GM21381 (cell line): ENCODE results near the gene RYR3.

Experiments used
- ATAC-seq: cut with Tn5 transposase; IDR thresholded peaks from one replicate; pipeline ENCODE4 v1.9.1; 2021; ENCODE audit warnings: mild to moderate bottlenecking, moderate library complexity; ENCODE audit not compliant: unreplicated experiment

The RYR3 gene

DNA sequence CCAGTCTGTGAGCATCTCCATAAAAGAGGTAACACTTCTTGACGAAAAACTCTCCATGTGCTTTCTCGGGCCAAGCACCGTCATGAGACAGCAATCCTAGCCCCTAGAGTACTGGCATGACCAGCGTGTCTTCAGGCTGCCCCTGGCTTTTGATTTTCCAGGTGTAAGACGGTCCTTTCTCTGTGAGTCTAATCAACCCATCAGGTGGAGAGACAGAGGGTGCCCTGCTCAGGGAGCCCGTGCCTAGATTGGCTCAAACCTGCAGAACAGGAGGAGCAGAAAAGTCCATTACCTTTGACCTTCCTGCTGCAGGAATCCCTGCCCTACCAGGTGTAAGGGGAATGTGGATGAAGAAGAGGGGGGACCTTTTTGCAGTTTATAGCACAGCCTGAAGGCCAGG is 548.1 kb downstream of the RYR3 start:
- no peak for ATAC-seq

GRCh38 chr15:33859992-33860545 is 549.3 kb downstream of the RYR3 start:
- no peak for ATAC-seq

- no peak for ATAC-seq
Observed at GRCh38 chr15:33860754-33861153, 550.0 kb downstream of the RYR3 start.

DNA sequence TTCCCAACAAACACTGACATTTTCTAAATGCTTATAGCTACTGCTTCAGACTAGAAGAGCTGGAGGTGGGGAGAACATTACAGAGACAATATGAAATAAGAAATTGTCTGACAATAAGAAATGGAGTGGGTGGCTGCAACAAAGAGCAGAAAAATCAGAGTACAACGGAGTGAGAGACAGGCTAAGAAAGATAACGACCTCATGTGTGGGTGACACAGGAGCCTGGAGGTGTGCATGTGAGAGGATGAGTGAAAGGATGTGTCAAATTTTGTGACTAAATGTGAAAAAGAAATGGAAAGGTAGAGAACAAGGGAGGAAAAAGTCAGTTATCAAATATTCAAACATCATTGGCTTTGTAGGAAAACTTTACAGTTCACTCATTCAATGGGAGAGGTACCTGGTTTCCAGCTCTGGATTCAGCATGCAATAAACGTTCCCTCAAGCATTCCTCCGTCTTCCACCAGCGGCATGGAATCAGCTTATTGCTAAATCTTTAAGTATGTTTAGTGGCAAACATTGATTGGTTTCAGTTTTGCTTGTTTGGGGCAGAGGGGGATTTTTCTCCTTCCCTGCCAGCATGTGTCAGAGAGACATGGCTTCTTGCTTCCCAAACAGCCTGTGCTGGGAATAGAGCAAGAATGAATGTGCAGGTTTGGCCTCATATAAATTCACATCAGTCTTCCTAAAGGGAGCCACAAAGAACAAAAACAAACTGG is 553.8 kb downstream of the RYR3 start:
- ATAC-seq, result no peak

GRCh38 chr15:33865416-33865815 is 554.6 kb downstream of the RYR3 start:
- no peak for ATAC-seq

GRCh38 chr15:33866101-33866737 is 555.5 kb downstream of the RYR3 start:
- ATAC-seq, result no peak

GRCh38 chr15:33871980-33872379 is 561.2 kb downstream of the RYR3 start:
- no peak for ATAC-seq

- ATAC-seq, result no peak
Observed at GRCh38 chr15:33872416-33873106, 561.8 kb downstream of the RYR3 start.

DNA sequence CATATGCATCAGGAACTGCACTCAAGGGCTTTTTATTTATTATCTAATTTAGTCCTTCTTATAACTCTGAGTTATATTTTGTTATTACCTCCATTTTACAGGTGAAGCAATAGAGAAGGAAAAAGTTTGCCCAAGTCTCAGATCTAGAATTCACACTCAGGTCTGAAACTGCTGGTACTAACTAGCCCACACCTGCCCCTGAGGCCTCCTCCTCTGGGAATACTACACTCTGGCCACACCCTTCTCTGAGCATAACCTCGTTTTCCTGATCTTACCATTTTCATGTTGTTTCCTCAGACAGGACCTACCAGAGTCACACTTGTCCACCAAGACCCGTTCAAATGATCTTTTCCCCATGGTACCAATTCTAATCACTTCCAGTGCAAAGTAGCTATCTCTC is 563.4 kb downstream of the RYR3 start:
- no peak for ATAC-seq

GRCh38 chr15:33882921-33883320 is 572.2 kb downstream of the RYR3 start:
- ATAC-seq, result no peak

DNA sequence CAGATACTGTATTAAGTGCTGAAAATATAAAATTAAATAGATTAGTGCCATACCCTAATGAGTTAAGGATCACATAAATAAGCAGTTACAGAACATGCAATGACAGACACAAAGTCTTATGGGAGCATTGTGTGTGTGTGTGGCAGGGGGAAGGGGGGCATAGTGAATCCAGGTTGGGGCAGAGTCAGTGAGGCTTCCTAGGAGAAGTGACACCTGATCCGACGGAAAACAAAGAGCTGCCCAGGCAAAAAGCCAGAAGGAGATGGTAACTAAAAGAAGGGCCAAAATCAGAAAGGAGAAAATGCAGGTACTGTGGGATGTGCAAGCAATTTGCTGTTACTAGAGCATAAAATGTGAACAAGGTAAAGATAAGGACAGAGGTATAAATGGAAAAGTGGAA is 577.4 kb downstream of the RYR3 start:
- no peak for ATAC-seq

- peak; percentile 60 for ATAC-seq
Observed at GRCh38 chr15:33894193-33894592, 583.4 kb downstream of the RYR3 start.

DNA sequence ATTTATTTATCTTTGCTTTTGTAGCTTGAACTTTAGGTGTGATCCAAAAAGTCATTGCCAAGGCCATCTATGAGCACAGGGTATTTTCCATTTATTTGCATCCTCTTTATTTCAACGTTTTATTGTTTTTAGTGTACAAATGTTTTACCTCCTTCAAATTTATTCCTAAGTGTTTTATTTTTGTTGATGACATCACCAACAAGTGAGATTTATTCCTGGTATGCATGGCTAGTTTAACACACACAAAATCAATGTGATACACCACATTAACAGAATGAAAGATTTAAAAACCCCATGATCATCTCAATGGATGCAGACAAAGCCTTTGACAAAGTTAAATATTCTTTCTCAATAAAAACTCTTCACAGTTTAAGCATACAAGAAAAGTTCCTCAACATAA is 591.3 kb downstream of the RYR3 start:
- ATAC-seq, result no peak

DNA sequence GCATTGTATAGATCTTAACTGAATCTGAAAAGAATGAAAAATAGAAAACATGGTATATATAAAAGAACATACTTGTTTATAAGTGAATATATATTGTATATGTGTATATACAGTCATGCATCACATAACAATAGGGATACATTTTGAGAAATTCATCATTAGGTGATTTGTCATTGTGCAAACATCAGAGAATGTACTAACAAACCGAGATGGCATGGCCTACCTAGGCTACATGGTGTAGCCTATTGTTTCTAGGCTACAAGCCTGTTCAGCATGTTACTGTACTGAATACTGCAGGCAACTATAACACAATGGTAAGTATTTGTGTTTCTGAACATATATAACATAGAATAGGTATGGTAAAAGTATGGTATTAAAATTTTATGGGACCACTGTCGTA is 592.9 kb downstream of the RYR3 start:
- ATAC-seq, result no peak

DNA sequence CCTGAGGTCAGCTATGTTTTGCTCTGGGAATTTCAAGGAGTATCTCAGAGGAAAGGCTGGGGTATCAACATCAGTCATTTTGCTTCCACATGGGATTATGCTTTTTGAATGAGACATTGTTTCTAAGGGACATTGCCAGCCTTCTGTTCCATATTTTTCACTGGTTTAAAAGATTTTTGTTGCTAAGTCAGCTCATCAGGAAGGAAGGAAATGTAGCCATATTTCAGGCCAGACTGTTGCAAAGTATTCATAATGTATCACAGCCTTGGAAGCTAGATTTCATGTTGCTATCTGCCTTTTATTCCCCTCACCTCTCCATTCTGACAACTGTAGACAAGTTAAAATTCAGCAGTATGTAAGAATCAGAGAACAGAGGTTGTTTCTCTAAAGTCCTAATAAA is 596.6 kb downstream of the RYR3 start:
- no peak for ATAC-seq

DNA sequence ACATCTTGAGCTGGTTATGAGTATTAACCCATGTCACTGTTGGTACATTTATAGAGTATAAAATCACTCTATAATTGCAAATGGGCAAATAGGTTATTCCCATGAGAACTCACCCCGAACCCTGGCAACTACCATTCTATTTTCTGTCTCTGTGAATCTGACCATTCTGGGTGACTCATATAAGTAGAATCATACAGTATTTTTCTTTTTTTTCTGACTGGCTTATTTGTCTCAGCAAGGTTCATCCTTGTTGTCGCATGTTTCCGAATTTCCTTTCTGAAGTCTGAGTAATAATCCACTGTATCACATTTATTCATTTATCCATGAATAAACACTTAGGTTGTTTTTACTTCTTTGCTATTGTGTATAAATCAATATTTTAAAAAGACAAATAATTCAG is 597.6 kb downstream of the RYR3 start:
- no peak for ATAC-seq

GRCh38 chr15:33910741-33911140 is 600.0 kb downstream of the RYR3 start:
- ATAC-seq, result no peak

DNA sequence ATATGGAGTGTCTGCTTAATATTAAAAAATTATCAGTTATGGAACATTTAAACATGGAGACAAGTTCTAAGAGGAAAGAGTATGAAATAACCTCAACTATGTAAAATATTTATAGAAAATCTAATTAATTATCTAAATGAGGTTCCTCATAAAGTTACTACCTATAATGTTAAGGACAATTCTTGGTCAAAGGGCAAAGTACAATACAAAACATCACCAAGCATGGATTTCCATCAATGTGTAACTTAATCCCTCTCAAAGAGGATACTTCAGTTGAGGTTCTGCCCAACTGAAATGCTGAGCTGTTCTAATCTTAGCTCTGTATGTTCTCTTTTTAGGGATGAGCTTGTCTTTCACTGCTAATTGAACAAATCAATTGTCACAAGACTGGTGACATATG is 601.6 kb downstream of the RYR3 start:
- ATAC-seq, result no peak

GRCh38 chr15:33913459-33913858 is 602.7 kb downstream of the RYR3 start:
- ATAC-seq, result no peak
